Stimulated activated CD8-positive, alpha-beta memory T cell treated with anti-CD3 and anti-CD28 coated beads, Interleukin-12 subunit alpha, Interleukin-12 subunit beta, amount 100 ng/mL, for 24 hours (primary cell): ENCODE measurements around the gene SIMC1.
"Not testable (repeated sequence)": the region's sequence is repeated elsewhere in the genome, so short reads cannot be mapped to it uniquely, and the experiment has no call there.

Experiments
- DNase-seq: peaks from one replicate; pipeline ENCODE4 v3.0.0-alpha.2; 2020; ENCODE audit errors: extremely low read depth

Gene SIMC1

DNA sequence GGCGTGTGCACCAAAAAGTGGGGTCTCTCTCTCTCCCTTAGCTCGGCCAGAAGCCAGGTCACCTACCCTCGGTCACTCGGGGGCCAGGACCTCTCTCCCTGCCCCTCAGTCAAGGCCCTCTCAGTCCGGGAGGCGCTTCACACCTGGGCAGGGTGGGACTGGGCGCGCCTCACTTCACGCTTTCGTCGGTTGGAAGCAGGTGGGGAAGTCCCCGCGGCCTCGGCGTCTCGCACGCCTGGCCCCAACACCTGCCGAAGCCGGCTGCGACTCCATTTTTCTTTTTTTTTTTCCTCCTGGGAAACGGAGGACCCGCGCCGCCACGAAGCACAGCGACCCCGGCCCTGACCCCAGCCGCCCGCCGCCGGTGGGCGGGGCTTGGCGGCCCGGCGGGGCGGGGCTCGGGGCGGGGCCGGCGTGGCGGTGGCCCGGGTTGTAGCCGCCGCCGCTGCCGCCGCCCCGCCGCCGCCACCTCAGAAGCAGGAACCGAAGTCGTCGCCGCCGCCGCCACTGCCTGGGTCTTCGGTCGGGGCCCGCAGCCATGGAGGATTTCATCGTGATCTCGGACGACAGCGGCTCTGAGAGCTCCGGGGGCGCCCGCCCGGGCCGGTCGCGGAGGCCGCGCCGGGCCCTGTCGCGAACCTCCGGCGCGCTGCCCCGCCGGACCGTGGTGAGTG, at the start of gene SIMC1:
SIMC1 (plus strand) TSS at position 454 of the 674 bp plus-strand sequence; CDS start at position 539, 85 bp downstream.
- peak; percentile 10 for DNase-seq

DNA sequence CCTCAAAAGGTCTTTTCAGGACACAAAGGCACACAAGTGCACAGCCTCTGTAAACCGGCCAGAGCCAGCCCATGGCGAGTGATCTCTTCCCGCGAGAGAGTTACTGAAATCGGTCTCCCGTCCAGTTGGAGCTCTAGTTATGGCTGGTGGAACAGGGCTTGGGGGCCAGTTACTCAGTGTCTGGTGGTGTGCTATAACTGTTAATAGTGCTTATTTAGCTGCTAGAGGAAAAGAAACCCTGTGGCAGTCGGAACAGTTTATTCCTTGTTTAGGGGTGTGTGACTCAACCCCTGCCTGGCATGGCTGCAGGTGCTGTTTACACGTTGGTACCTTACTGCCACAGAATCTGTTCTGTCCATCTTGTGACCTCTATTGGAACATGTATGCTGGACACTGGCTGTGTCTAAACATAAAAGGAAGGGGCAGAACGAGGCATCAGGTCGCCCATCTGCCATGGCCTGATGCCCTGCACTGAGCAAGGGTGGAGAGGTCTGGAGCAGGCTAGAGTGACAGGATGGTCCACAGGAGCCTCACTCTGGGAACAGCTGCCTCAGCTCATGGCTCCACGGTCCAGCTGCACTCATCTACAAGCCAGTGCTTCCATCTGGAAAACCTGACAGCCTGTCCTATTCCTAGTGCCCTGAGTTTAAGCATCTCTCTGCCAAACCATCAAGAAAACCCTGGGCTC, 49.6 kb upstream of the SIMC1 start:
- no peak for DNase-seq

DNA sequence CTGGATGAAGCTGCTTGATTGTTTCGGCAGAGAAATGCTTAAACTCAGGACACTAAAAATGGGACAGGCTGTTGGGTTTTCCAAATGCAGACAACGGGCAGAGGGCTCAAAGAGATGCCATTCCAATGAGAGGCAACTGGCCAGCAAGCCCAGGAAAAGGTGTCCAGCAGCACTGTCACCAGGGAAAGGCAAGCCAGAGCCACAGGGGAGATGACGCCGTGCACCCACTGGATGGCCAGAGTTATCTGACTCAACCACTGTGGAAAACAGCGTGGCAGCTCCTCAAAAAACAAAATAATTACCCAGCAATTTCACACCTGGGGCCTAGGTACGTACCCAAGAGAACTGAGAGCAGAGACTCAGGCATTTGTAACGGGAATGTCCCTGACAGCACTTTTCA, 48.4 kb upstream of the SIMC1 start:
- DNase-seq: no peak

- no peak for DNase-seq
Measured at GRCh38 chr5:176190886-176191755, 47.1 kb upstream of the SIMC1 start.

GRCh38 chr5:176192094-176192721, 46.0 kb upstream of the SIMC1 start:
- DNase-seq: no peak

- DNase-seq: not testable (repeated sequence)
Measured at GRCh38 chr5:176192722-176193117, 45.5 kb upstream of the SIMC1 start.

GRCh38 chr5:176193636-176194035, 44.6 kb upstream of the SIMC1 start:
- not testable (repeated sequence) for DNase-seq

- DNase-seq: not testable (repeated sequence)
Measured at GRCh38 chr5:176194238-176195083, 43.8 kb upstream of the SIMC1 start.

DNA sequence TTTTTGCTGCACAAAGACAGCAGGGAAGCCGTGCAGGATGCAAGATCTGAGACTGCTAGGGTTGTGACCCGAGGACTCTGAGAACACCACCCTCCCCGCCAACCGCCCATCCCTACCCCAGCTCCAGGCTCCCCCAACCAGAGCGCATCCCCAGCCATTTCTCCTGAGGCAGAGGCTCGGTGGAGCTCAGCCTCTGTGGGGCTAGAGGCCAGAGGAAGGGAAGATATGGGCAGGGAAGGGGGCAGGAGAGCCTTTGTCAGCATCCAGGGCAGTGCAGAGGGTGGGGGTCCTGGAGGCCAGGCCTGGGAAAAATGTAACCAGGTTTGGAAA, 43.2 kb upstream of the SIMC1 start:
- not testable (repeated sequence) for DNase-seq

DNA sequence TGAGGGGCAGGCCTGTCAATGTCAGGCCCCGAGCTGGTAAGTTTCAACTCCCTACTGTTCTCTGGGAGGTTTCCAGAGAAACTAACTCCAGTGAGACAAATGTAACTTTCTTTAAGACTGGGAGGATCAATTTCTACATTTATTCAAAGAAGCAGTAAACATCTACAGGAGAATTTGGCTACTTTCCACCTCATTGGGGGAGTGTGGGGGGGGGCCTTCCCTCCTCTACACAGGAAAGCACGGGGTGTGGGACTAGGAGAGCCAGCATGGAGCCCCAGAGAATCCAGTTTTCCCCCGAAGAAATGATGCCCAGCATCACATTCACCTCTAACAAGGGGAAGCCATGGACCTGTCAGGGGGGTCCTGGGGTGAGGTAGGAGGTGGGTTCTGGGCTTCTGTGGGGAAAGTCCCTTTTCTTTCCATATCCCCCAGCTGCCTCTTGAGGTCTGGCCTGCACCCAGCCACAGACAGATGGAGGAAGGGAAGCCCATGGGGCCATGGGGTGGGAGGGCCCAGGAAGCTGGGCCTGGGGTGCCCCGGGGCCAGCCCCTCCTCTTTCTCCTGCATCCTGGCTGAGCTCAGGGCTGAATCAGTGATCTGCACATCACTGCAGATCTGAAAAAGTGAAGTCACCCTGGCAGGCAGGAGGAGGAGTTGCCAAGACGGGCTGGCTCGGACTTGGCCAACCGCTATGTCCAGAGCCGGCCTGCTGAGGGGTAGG, 42.6 kb upstream of the SIMC1 start:
- not testable (repeated sequence) for DNase-seq

GRCh38 chr5:176196781-176197180, 41.4 kb upstream of the SIMC1 start:
- not testable (repeated sequence) for DNase-seq

DNA sequence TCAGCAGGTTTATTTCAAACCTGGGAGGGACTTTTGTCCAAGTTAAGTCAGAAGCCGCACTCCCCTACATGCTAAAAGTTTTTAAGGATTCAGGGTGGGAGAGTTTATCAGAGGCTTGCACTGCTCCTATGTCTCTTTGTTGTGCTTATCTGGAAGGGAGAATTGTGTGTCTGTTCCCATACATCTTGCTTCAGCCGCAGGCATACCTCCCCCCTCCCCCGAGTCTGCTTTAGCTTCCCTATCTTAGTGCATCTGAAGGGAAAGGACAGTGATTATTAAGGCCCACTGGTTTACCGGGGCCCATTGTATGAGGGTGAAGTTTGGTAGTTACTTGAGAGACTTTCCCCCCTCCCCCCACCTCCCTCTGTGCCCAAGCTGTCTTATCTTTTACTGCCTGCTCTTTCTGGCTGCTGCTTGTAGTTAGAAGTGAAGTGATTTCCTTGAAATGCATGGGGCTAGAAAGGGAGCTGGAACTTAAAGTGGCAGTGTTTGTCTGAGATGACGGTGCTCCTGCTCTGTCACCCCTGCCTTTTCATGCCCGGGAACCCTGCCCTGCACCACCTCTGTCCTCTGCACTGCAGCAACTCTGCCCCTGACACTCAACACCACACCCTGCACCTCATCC, 40.9 kb upstream of the SIMC1 start:
- not testable (repeated sequence) for DNase-seq

GRCh38 chr5:176198299-176198698, 39.9 kb upstream of the SIMC1 start:
- DNase-seq: not testable (repeated sequence)

GRCh38 chr5:176198991-176199733, 39.1 kb upstream of the SIMC1 start:
- not testable (repeated sequence) for DNase-seq

DNA sequence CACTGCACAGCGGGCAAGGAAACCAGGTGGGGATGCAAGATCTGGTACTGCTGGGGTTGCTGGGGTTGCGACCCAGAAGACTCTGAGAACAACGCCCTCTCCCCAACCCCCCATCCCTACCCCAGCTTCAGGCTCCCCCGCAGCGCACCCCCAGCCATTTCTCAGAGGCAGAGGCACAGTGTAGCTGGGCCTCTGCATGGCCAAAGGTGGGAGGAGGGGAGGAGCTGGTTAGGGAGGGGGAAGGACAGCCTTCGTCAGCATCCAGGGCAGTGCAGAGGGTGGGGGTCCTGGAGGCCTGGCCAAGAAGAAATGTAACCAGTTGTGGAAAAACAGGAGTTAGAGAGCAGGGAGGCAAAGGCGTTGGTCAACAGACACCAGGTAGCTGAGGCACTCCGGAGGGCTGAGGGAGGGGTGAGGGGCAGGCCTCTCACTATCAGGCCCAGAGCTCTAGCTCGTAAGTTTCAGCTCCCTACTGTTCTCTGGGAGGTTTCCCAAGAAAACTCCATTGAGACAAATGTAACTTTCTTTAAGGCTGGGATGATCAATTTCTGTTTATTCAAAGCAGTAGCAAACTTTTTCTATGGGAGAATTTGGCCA, 38.3 kb upstream of the SIMC1 start:
- DNase-seq: not testable (repeated sequence)

- DNase-seq: no peak
Measured at GRCh38 chr5:176201811-176202210, 36.4 kb upstream of the SIMC1 start.

DNA sequence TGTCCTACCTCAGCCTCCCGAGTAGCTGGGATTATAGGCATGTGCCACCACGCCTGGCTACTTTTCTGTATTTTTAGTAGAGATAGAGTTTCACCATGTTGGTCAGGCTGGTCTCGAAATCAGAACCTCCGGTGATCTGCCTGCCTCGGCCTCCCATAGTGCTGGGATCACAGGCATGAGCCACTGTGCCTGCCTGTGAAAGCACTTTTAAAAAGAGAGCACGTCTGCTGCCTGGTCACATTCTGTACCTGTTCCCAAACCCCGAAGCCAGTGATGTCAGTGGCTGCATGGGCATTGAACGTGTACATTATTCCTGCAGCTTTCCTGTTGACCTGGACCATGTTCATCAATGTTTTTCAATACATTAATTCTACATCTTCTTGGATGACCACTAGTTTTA, 35.1 kb upstream of the SIMC1 start:
- DNase-seq: no peak

DNA sequence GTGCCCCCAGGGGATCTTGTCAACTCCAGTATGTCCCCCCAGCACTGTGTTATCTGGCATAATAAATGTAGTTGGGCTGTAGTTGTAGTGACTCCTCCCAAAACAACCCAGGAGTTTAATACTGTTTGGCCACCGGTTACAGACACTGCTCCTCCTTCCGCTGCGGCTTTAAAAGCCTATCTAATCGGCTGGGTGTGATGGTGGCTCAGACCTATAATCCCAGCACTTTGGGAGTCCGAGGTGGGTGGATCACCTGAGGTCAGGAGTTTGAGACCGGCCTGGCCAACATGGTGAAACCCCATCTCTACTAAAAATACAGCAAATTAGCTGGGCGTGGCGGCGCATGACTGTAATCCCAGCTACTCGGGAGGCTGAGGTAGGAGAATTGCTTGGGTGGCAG, 34.7 kb upstream of the SIMC1 start:
- not testable (repeated sequence) for DNase-seq
